HepG2 (cell line): ENCODE data around the gene LPIN3.

Experiments
- CBX5 ChIP-seq: sonication (generic); formaldehyde crosslinking; IDR thresholded peaks from 2 replicates; pipeline ENCODE4 v1.4.0; 2020; ENCODE audit warnings: missing genetic modification reagents, borderline replicate concordance
- DNMT1 ChIP-seq: sonication (generic); formaldehyde crosslinking; IDR thresholded peaks from 2 replicates; pipeline ENCODE4 v1.5.1; 2020; ENCODE audit warnings: mild to moderate bottlenecking, missing genetic modification reagents
- JUND ChIP-seq: sonication (generic); formaldehyde crosslinking; IDR thresholded peaks from 2 replicates; pipeline ENCODE4 v1.8.0; 2022; ENCODE audit warnings: mild to moderate bottlenecking, missing genetic modification reagents
- POLR2A ChIP-seq, 2 experiments: IDR thresholded peaks; 2 replicates each; pipeline ENCODE4 v1.6.1; 2011; ENCODE audit warnings: low read depth in 2 of 2, low read length in 2 of 2, mild to moderate bottlenecking in 1 of 2, moderate library complexity in 1 of 2; ENCODE audit not compliant: insufficient read depth in 1 of 2
- THYN1 ChIP-seq: sonication (generic); formaldehyde crosslinking; IDR thresholded peaks from 2 replicates; pipeline ENCODE4 v1.8.1; 2023; ENCODE audit warnings: low read depth, mild to moderate bottlenecking, moderate library complexity, missing genetic modification reagents, borderline replicate concordance
- ZC3H4 ChIP-seq: sonication (generic); formaldehyde crosslinking; IDR thresholded peaks from 2 replicates; pipeline ENCODE4 v1.4.0; 2020; ENCODE audit warnings: missing genetic modification reagents, borderline replicate concordance
- ZNF670 ChIP-seq: sonication (generic); formaldehyde crosslinking; IDR thresholded peaks from 2 replicates; pipeline ENCODE4 v1.8.0; 2022; ENCODE audit warnings: mild to moderate bottlenecking, missing genetic modification reagents, borderline replicate concordance
- TF ChIP-seq, protein P1 (sequence below): sonication (generic); formaldehyde crosslinking; IDR thresholded peaks from 2 replicates; pipeline ENCODE4 v1.8.1; 2022; ENCODE audit warnings: low read depth, mild to moderate bottlenecking, missing genetic modification reagents
- TF ChIP-seq, protein P2 (sequence below), 2 experiments: IDR thresholded peaks; 2 replicates each; pipeline ENCODE4 v1.6.1; 2011 to 2012; ENCODE audit warnings: low read length in 2 of 2, borderline replicate concordance in 1 of 2, low read depth in 1 of 2, mild to moderate bottlenecking in 1 of 2, moderate library complexity in 1 of 2
- TF ChIP-seq, protein P3 (sequence below): sonication (generic); formaldehyde crosslinking; IDR thresholded peaks from 2 replicates; pipeline ENCODE4 v1.5.0; 2020; ENCODE audit warnings: mild to moderate bottlenecking, missing genetic modification reagents, moderate library complexity

DNA sequence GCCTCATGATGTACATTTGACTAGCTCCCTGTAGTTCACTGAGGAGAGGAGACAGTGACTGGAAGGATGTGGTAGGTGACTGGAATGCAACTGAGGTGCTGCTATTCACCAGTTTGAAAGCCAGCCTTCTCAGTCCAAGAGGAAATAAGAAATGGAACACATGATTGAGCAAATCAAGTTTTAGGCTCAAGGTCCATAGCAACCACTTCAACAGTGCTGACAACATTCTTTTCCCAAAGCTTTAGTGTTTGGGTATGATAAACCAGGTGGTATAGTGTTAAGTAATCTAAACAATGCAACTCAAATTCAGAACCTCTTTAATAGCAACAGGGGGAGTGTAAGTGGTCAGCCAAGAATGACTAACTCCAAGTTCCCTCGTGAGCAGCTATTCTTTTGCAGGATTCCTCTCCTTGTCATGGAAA is 32.3 kb upstream of the LPIN3 start:
- TF ChIP-seq POLR2A (IDR thresholded peaks at IDR 0.05; ENCODE audit: insufficient read depth in 1 of 2, low read depth in 2 of 2, low read length in 2 of 2) (no peak), DNMT1 (CRISPR knock-in tag) (no peak), THYN1 (no peak), ZNF670 (CRISPR knock-in tag) (no peak), CBX5 (CRISPR knock-in tag) (no peak), JUND (CRISPR knock-in tag) (no peak), ZC3H4 (CRISPR knock-in tag) (no peak)
- TF ChIP-seq, protein P1, sequence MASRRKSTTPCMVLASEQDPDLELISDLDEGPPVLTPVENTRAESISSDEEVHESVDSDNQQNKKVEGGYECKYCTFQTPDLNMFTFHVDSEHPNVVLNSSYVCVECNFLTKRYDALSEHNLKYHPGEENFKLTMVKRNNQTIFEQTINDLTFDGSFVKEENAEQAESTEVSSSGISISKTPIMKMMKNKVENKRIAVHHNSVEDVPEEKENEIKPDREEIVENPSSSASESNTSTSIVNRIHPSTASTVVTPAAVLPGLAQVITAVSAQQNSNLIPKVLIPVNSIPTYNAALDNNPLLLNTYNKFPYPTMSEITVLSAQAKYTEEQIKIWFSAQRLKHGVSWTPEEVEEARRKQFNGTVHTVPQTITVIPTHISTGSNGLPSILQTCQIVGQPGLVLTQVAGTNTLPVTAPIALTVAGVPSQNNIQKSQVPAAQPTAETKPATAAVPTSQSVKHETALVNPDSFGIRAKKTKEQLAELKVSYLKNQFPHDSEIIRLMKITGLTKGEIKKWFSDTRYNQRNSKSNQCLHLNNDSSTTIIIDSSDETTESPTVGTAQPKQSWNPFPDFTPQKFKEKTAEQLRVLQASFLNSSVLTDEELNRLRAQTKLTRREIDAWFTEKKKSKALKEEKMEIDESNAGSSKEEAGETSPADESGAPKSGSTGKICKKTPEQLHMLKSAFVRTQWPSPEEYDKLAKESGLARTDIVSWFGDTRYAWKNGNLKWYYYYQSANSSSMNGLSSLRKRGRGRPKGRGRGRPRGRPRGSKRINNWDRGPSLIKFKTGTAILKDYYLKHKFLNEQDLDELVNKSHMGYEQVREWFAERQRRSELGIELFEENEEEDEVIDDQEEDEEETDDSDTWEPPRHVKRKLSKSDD (CRISPR knock-in tag), result no peak
- TF ChIP-seq, protein P2, sequence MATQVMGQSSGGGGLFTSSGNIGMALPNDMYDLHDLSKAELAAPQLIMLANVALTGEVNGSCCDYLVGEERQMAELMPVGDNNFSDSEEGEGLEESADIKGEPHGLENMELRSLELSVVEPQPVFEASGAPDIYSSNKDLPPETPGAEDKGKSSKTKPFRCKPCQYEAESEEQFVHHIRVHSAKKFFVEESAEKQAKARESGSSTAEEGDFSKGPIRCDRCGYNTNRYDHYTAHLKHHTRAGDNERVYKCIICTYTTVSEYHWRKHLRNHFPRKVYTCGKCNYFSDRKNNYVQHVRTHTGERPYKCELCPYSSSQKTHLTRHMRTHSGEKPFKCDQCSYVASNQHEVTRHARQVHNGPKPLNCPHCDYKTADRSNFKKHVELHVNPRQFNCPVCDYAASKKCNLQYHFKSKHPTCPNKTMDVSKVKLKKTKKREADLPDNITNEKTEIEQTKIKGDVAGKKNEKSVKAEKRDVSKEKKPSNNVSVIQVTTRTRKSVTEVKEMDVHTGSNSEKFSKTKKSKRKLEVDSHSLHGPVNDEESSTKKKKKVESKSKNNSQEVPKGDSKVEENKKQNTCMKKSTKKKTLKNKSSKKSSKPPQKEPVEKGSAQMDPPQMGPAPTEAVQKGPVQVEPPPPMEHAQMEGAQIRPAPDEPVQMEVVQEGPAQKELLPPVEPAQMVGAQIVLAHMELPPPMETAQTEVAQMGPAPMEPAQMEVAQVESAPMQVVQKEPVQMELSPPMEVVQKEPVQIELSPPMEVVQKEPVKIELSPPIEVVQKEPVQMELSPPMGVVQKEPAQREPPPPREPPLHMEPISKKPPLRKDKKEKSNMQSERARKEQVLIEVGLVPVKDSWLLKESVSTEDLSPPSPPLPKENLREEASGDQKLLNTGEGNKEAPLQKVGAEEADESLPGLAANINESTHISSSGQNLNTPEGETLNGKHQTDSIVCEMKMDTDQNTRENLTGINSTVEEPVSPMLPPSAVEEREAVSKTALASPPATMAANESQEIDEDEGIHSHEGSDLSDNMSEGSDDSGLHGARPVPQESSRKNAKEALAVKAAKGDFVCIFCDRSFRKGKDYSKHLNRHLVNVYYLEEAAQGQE (IDR thresholded peaks at IDR 0.05; ENCODE audit: borderline replicate concordance in 1 of 2, low read depth in 1 of 2, low read length in 2 of 2), result no peak
- TF ChIP-seq, protein P3, sequence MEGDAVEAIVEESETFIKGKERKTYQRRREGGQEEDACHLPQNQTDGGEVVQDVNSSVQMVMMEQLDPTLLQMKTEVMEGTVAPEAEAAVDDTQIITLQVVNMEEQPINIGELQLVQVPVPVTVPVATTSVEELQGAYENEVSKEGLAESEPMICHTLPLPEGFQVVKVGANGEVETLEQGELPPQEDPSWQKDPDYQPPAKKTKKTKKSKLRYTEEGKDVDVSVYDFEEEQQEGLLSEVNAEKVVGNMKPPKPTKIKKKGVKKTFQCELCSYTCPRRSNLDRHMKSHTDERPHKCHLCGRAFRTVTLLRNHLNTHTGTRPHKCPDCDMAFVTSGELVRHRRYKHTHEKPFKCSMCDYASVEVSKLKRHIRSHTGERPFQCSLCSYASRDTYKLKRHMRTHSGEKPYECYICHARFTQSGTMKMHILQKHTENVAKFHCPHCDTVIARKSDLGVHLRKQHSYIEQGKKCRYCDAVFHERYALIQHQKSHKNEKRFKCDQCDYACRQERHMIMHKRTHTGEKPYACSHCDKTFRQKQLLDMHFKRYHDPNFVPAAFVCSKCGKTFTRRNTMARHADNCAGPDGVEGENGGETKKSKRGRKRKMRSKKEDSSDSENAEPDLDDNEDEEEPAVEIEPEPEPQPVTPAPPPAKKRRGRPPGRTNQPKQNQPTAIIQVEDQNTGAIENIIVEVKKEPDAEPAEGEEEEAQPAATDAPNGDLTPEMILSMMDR (CRISPR knock-in tag), result no peak
